Measurements from ENCODE around the gene MADD.

MADD gene

DNA sequence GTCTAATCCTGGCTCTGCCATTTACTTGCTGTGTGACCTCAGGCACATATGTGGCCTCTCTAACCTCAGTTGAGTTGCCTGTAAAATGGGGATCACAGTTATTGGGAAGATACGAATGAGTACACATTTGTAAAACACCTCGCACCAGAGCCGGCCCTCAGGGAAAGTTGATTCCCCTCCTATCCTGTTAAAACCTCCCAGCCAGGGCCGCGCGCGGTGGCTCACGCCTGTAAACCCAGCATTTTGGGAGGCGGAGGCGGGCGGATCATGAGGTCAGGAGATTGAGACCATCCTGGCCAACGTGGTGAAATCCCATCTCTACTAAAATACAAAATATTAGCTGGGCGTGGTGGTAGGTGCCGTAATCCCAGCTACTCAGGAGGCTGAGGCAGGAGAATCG lies 90.4 kb downstream of the MADD start:
- no peak for DNase-seq

DNA sequence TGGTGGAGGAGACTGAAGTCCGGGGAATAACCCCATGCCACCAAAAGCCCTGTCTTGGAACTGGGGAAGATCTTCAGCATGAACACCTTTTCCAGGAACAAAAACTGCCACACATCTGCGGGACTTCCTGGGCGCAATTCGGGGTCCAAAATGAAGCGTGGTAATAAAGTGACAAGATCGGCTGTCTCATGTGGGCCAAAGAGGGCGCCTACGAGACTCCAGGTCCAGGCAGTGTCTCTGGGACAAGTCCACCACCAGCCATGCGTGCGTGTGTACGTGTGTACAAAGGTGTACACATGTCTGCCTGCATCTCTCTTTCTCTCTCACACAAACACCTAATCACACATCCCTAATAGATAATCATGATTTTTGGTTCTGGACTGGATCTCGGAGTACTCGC lies 91.5 kb downstream of the MADD start:
- DNase-seq = no peak

DNA sequence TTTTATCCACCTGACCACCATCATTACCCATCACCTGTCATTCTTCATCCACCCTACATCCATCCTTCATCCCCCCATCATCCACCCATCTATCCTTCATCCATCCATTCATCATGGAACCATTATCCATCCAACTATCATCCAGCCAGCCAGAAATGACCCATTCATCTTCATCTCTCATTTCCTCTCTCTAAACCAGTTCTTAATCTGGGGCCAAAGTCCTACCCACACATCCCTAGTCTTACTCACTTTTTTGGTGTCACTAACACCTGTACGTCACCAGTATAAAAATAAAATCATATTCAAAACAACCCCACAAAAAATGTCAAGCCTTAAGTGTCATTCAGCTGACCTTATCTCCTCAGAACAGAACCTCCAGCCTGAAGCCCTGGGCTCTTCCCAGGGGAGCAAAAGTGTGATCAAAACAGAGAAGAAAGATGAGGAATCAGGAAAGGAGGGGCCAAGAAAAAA lies 96.1 kb downstream of the MADD start:
- DNase-seq = no peak

GRCh38 chr11:47369676-47370075 lies 99.7 kb downstream of the MADD start:
- no peak for DNase-seq

DNA sequence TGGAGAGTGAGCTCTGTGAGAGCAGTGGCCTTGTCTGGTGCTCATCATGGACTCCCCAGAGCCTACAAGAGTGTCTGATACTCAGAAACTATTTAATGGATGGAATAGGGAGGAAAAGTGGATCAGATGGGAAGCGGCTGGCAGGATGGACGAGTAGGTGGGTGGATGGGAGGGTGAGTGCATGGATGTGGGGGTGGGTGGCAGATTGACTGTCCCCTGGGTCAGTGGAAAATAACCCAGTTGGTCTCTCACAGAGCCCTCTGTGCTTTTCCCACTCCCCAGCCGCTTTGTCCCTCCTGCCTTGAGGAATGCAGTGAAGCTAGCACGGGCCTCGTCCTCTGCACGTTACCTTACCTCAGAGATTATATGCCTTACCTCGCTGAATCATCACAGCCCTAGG lies 102.5 kb downstream of the MADD start:
- no peak for DNase-seq

- peak; percentile 89 for DNase-seq
Measured at GRCh38 chr11:47373876-47374719, 104.2 kb downstream of the MADD start.

DNA sequence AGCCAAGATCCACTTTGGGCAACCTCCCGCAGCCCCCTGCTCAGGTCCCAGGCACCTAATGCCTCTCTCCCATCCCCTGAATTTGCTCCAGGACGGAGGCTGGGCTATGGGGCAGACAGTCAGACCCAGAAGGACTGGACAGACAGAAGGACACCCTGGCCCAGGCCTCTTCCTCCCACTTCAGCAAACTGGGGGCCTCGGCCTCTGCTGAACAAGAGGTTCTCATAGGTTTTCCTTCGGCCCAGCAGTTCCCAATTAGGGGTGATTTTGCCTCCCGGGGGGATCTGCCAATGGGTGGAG lies 104.7 kb downstream of the MADD start:
- no peak for DNase-seq

DNA sequence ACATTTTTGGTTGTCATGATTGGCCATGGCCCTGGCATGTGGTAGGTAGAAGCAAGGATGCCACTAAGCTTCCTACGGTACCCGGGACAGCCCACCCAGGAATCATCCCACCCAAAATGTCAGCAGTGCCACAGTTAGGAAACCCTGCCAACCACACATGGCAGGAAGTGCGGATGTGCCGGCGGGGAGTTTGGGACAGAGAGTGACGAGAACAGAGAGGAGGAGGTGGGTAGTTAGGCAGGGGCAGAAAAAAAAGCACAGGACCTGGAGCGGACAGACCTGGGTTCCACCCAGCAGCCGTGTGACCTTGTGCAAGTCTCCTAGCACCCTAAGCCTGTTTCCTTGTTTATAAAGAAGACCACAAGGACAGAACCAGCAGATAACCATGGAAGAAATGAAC lies 105.1 kb downstream of the MADD start:
- DNase-seq = no peak

DNA sequence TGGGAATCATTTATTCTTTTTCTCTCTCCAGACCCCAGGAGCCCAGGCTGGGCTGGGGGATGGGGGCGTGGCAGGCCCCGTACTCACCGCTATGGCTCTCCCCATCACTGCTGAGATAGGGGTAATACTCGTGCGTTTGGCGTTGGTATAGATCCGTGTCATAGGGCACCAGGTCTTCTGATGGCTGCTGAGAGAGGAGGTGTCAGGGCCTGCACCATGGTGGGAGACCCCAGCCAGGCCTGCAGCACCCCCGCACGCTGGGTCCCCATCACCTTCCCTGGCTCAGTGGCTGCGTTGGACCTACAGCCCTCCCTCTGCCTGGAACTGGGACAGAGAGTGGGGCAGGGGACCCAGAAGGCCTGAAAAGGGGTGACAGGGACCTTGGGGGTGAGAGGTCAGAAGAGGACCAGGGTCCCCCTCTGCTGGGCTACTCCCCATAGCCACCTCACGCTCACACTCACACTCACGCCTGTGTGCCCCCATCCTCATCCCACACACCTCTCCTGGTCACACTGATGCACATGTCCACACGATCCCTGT lies 105.7 kb downstream of the MADD start:
- DNase-seq = no peak

GRCh38 chr11:47376107-47376524 lies 106.2 kb downstream of the MADD start:
- no peak for DNase-seq

GRCh38 chr11:47376525-47377371 lies 106.8 kb downstream of the MADD start:
- DNase-seq = no peak

- DNase-seq = no peak
Measured at GRCh38 chr11:47377571-47378009, 107.7 kb downstream of the MADD start.

DNA sequence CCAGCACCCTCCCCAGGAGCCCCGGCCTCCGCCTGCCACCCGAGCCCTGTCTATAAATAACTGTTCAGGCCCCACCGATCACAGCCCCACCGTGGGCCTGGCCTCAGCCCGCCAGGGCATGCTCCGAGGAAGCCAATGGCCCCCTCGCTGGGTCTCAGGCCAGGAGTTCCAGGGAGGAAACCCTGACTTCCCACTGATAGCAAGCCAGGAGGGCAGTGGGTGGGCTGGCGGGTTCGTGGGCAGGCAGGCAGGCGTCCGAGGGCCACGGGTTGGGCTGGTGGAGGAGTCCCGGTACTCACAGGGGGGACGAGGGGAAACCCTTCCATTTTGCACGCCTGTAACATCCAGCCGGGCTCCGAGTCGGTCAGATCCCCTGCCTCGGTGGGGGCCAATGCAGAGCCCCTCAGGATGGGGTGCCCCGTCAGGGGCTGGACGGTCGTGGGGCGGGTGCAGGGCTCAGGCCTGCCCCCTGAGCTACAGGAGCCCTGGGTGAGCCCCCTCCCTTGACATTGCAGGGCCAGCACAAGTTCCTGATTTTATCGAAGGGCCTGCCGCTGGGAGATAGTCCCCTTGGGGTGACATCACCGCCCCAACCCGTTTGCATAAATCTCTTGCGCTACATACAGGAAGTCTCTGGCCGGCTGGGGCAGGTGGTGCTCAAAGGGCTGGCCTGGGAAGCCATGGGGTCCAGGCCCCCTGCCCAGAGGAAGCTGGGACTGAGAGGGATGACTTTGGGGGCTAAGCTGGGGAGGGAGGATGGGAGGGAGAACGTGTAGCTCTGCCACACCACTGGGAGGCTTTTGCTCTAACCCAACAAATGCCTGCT lies 108.3 kb downstream of the MADD start, which contains the start of gene SPI1:
Gene SPI1 (minus strand): TSS at position 538 of the 826 bp plus-strand sequence. CDS start 194 bp downstream, at position 344.
- no peak for DNase-seq

GRCh38 chr11:47378836-47379170 lies 108.9 kb downstream of the MADD start:
- DNase-seq = no peak

DNA sequence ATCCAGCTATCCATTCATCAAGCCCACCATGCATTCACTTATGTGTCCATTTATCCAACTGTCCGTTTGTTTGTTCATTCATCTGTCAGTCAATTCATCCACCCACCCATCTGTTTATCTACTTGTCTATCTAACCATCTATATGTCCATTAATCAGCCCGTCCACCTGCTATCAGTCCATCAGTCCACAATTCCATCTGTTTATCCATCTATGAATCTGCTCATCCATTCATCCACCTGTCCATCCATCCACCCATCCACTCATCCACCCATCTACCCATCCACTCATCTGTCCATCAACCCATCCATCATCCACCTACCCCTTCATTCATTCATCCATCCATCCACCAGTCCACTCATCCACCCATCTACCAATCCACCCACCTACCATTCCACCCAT lies 109.4 kb downstream of the MADD start:
- no peak for DNase-seq

Measured in islet precursor cell (in vitro differentiated cells).